Hematopoietic multipotent progenitor cell (in vitro differentiated cells): ENCODE results near the gene ELP2. TPM values are rescaled to one million over a fixed set of nuclear protein-coding genes. Genes with fewer than 3 reads are reported as not detected.
"Not testable (repeated sequence)": the region's sequence is repeated elsewhere in the genome, so short reads cannot be mapped to it uniquely, and the experiment has no call there.

ENCODE experiments used
- DNase-seq, 3 donors: peaks; one replicate each; pipeline ENCODE4 v3.0.0-alpha.2; 2011 to 2015; ENCODE audit warnings: low read depth in 2 of 3, low spot score in 2 of 3
- total RNA-seq: library from RNA; depleted of rRNA; stranded (reverse); fragments of >200 nt; gene quantifications from one replicate; pipeline ENCODE4 v1.2.3, GENCODE V29; 2012

ELP2 gene
- total RNA-seq, 1 donor: 75.7 TPM

- DNase-seq: peak in 2 of 3 donors; percentile 6 to 27
Observed at GRCh38 chr18:36187193-36187825, 57.6 kb downstream of the ELP2 start, which contains the start of gene MOCOS. MOCOS (plus strand) TSS chr18:36187497; CDS start chr18:36187540, 43 bp downstream.

- no peak for DNase-seq
Observed at GRCh38 chr18:36187826-36188721, 58.4 kb downstream of the ELP2 start.

- no peak for DNase-seq
Observed at GRCh38 chr18:36188916-36189315, 59.2 kb downstream of the ELP2 start.

- no peak for DNase-seq
Observed at GRCh38 chr18:36189486-36189885, 59.8 kb downstream of the ELP2 start.

GRCh38 chr18:36191286-36191685 is 61.6 kb downstream of the ELP2 start:
- DNase-seq: no peak

GRCh38 chr18:36191711-36192110 is 62.0 kb downstream of the ELP2 start:
- no peak for DNase-seq

- DNase-seq: no peak
Observed at GRCh38 chr18:36194600-36195315, 65.1 kb downstream of the ELP2 start.

GRCh38 chr18:36195427-36196122 is 65.9 kb downstream of the ELP2 start:
- no peak for DNase-seq

GRCh38 chr18:36196238-36196995 is 66.7 kb downstream of the ELP2 start:
- no peak for DNase-seq

GRCh38 chr18:36197511-36198166 is 67.9 kb downstream of the ELP2 start:
- DNase-seq: no peak

GRCh38 chr18:36199691-36200295 is 70.1 kb downstream of the ELP2 start:
- DNase-seq: no peak

GRCh38 chr18:36200354-36200771 is 70.7 kb downstream of the ELP2 start:
- DNase-seq: no peak

GRCh38 chr18:36201765-36202164 is 72.1 kb downstream of the ELP2 start:
- no peak for DNase-seq

GRCh38 chr18:36203360-36203895 is 73.7 kb downstream of the ELP2 start:
- DNase-seq: no peak

GRCh38 chr18:36205166-36205565 is 75.5 kb downstream of the ELP2 start:
- DNase-seq: no peak

- DNase-seq: no peak
Observed at GRCh38 chr18:36207303-36207702, 77.6 kb downstream of the ELP2 start.

GRCh38 chr18:36207969-36208368 is 78.3 kb downstream of the ELP2 start:
- DNase-seq: not testable (repeated sequence)

GRCh38 chr18:36211612-36212065 is 81.9 kb downstream of the ELP2 start:
- no peak for DNase-seq
